Medulla oblongata (tissue), 1 donor: ENCODE data around the gene FAM161A.
"Not testable (repeated sequence)": the region's sequence is repeated elsewhere in the genome, so short reads cannot be mapped to it uniquely, and the experiment has no call there.

Experiments
- DNase-seq: peaks from one replicate; pipeline ENCODE4 v3.0.0-alpha.2; 2015; ENCODE audit errors: extremely low spot score

FAM161A gene, protein sequence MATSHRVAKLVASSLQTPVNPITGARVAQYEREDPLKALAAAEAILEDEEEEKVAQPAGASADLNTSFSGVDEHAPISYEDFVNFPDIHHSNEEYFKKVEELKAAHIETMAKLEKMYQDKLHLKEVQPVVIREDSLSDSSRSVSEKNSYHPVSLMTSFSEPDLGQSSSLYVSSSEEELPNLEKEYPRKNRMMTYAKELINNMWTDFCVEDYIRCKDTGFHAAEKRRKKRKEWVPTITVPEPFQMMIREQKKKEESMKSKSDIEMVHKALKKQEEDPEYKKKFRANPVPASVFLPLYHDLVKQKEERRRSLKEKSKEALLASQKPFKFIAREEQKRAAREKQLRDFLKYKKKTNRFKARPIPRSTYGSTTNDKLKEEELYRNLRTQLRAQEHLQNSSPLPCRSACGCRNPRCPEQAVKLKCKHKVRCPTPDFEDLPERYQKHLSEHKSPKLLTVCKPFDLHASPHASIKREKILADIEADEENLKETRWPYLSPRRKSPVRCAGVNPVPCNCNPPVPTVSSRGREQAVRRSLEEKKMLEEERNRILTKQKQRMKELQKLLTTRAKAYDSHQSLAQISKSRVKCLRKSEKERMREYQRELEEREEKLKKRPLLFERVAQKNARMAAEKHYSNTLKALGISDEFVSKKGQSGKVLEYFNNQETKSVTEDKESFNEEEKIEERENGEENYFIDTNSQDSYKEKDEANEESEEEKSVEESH

GRCh38 chr2:61853847-61854563, at the start of gene FAM161A:
FAM161A (minus strand) TSS chr2:61854060; CDS start chr2:61854041, 19 bp downstream.
- peak; percentile 94 for DNase-seq

GRCh38 chr2:61900281-61900680, 46.4 kb upstream of the FAM161A start:
- DNase-seq, result no peak

GRCh38 chr2:61898810-61899209, 45.0 kb upstream of the FAM161A start:
- DNase-seq, result no peak

GRCh38 chr2:61888267-61889055, 34.6 kb upstream of the FAM161A start, which contains the start of gene CCT4:
CCT4 (minus strand) TSS chr2:61888656; CDS start chr2:61888507, 149 bp downstream.
- peak; percentile 93 for DNase-seq

GRCh38 chr2:61887717-61888266, 33.9 kb upstream of the FAM161A start:
- peak; percentile 71 for DNase-seq

GRCh38 chr2:61885896-61886603, 32.2 kb upstream of the FAM161A start:
- no peak for DNase-seq

DNA sequence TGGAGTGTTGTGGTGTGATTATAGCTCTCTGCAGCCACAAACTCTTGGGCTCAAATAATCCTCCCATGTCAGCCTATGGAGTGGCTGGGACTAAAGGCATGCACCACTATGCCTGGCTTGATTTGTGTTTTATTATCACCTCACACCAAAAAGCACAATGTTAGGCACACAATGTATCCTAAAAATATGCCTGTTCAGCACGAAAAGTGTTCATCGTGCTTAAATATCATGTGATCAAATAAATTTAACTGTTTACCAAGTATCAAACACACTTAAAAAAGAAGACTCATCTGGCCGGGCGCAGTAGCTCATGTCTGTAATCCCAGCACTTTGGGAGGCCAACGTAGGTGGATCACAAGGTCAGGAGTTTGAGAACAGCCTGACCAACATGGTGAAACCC, 29.0 kb upstream of the FAM161A start:
- no peak for DNase-seq

DNA sequence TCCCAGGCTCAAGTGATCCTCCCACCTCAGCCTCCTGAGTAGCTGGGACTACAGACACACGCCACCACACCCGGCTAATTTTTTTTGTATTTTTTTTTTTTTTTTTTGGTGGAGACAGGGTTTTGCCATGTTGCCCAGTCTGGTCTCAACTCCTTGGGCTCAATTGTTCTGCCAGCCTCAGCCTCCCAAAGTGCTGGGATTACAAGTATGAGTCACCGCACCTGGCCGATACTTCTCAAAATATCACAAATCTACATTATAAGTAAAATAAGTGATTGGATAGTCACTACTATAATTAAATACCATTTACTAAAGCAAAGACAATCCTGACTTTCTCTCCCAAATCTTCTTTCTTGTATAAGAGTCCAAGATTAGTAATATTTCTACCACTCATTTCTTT, 25.5 kb upstream of the FAM161A start:
- DNase-seq, result not testable (repeated sequence)

DNA sequence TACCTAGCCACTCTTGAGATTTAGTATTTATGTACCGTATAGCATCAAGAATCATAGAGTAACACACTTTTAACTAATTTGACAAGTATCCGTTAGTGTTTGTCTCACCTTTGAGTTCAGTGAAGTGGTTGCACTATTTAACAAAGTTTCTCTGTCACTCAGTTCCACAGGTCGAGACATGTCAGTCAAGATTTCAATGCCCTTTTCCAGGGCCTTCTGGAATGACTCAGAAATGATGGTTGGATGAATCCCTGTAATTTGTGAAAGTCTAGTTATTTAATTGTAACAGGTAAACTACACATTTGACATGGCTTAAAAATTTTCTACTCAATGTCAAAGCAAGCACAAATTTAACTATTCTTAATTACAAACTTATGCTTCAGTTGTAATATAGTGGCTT, 24.9 kb upstream of the FAM161A start:
- no peak for DNase-seq

- no peak for DNase-seq
Observed at GRCh38 chr2:61877571-61878245, 23.8 kb upstream of the FAM161A start.

DNA sequence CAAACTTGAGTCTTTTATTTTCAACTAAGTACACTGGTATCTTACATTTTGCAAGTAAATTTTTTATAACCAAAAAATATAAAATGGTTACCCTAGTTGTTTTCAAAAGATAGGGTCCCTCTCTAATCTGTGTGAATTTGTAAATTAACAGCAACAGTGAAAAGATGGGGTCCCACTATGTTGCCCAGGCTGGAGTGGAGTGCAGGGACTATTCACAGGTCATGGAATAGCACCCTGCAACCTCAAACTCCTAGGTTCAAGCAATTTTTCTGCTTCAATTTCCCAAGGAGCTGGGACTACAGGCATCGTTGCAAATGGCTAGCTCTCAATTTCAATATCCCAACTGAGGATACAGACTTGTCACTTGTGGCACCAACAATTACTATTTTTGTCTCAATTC, 22.5 kb upstream of the FAM161A start:
- no peak for DNase-seq

DNA sequence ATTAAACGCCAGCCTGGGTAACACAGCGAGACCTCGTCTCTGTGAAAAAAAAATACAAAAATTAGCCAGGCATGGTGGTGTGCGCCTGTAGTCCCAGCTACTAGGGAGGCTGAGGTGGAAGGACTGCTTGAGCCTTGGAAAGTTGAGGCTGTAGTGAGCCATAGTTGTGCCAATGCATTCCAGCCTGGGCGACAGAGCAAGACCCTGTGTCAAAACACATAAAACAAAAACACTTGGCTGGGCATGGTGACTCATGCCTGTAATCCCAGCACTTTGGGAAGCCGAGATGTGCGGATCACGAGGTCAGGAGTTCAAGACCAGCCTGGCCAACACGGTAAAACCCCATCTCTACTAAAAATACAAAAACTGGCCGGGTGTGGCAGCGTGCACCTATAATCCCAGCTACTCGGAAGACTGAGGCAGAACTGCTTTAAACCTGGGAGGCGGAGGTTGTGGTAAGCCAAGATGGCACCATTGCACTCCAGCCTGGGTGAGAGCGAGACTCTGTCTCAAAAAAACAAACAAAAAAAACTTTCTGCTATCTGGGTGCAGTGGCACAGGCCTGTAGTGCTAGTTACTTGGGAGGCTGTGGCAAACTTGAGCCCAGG, 12.7 kb upstream of the FAM161A start:
- not testable (repeated sequence) for DNase-seq

GRCh38 chr2:61862085-61862484, 8.2 kb upstream of the FAM161A start:
- no peak for DNase-seq

GRCh38 chr2:61857224-61857623, 3.4 kb upstream of the FAM161A start:
- no peak for DNase-seq

- DNase-seq, result no peak
Observed at GRCh38 chr2:61855318-61855613, 1.4 kb upstream of the FAM161A start.

GRCh38 chr2:61854564-61855317, 881 bp upstream of the FAM161A start:
- peak; percentile 99 for DNase-seq

GRCh38 chr2:61853086-61853846, 594 bp downstream of the FAM161A start:
- DNase-seq, result peak; percentile 6

DNA sequence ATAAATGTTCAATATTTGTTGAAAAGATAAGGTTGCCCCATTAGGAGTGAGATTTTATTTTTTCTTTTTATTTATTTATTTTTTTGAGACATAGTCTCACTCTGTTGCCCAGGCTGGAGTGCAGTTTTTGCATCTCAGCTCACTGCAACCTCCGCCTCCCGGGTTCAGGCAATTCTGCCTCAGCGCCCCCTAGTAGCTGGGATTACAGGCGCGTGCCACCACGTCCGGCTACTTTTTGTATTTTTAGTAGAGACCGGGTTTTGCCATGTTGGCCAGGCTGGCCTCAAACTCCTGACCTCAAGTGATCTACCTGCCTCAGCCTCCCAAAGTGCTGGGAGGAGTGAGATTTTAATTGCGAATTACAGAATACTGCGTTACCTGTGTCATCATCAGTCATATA, 2.6 kb downstream of the FAM161A start:
- not testable (repeated sequence) for DNase-seq
